Stimulated activated CD4-positive, alpha-beta T cell treated with anti-CD3 and anti-CD28 coated beads, Interleukin-1b, Interleukin-23, amount 100 ng/mL, for 24 hours (primary cell): ENCODE results near the gene POP4.

Experiments
- DNase-seq, 4 experiments: peaks; one replicate each; pipeline ENCODE4 v3.0.0-alpha.2; 2020; ENCODE audit warnings: low read depth in 4 of 4, low spot score in 1 of 4

POP4 gene

GRCh38 chr19:29629836-29630534, 23.9 kb downstream of the POP4 start:
- no peak for DNase-seq

GRCh38 chr19:29630655-29631054, 24.6 kb downstream of the POP4 start:
- no peak for DNase-seq

GRCh38 chr19:29631450-29631849, 25.4 kb downstream of the POP4 start:
- DNase-seq: no peak

- no peak for DNase-seq
Measured at GRCh38 chr19:29634002-29634401, 27.9 kb downstream of the POP4 start.

- DNase-seq: no peak
Measured at GRCh38 chr19:29634423-29635130, 28.5 kb downstream of the POP4 start.

- no peak for DNase-seq
Measured at GRCh38 chr19:29635963-29636362, 29.9 kb downstream of the POP4 start.

- DNase-seq: no peak
Measured at GRCh38 chr19:29636553-29637360, 30.7 kb downstream of the POP4 start.

- no peak for DNase-seq
Measured at GRCh38 chr19:29639086-29639485, 33.0 kb downstream of the POP4 start.

- no peak for DNase-seq
Measured at GRCh38 chr19:29640231-29640630, 34.1 kb downstream of the POP4 start.

GRCh38 chr19:29641597-29641996, 35.5 kb downstream of the POP4 start:
- DNase-seq: no peak

GRCh38 chr19:29643361-29643935, 37.4 kb downstream of the POP4 start:
- no peak for DNase-seq

- DNase-seq: no peak
Measured at GRCh38 chr19:29644210-29644609, 38.1 kb downstream of the POP4 start.

GRCh38 chr19:29645491-29645867, 39.4 kb downstream of the POP4 start:
- no peak for DNase-seq

- DNase-seq: no peak
Measured at GRCh38 chr19:29645911-29646310, 39.8 kb downstream of the POP4 start.

GRCh38 chr19:29650772-29651387, 44.8 kb downstream of the POP4 start:
- no peak for DNase-seq

GRCh38 chr19:29651622-29652394, 45.7 kb downstream of the POP4 start:
- DNase-seq: no peak

- no peak for DNase-seq
Measured at GRCh38 chr19:29653398-29653797, 47.3 kb downstream of the POP4 start.

- no peak for DNase-seq
Measured at GRCh38 chr19:29655648-29656335, 49.7 kb downstream of the POP4 start.

- DNase-seq: no peak
Measured at GRCh38 chr19:29658221-29658991, 52.3 kb downstream of the POP4 start.
